Panc1 (cell line): ENCODE data around the gene EIF5A. TPM values are rescaled to one million over a fixed set of nuclear protein-coding genes. Genes with fewer than 3 reads are reported as not detected.

ENCODE experiments used
- ATAC-seq: fragments of 200-7000 bp; cut with Tn5 transposase; 2 replicates; pipeline ENCODE4 v1.9.1; 2020; ENCODE audit warnings: mild to moderate bottlenecking, moderate library complexity
- BruUV-seq: library from RNA; stranded (reverse); fragments of 400-500 nt; replicated peaks from 2 replicates; lab custom pipeline; 2021; lab: Mats Ljungman, UMichigan
- CTCF ChIA-PET: fragments of 300-600 bp; sonication (Branson Sonifier 250); formaldehyde crosslinking; loops from one replicate; lab custom pipeline; 2022; ENCODE audit warnings: antibody characterized with exemption; lab: Charles Lee
- POLR2A ChIA-PET: fragments of 300-600 bp; sonication (Branson Sonifier 250); formaldehyde crosslinking; loops from one replicate; lab custom pipeline; 2022; ENCODE audit warnings: antibody characterized with exemption; lab: Charles Lee
- DNase-seq: peaks from one replicate; pipeline ENCODE4 v3.0.0-alpha.2; 2010; ENCODE audit warnings: low read depth, low spot score
- H3K27ac ChIP-seq: 2 replicates; pipeline ENCODE4 v1.5.1; 2011; ENCODE audit warnings: mild to moderate bottlenecking, low read length, inconsistent platforms
- H3K27me3 ChIP-seq: fragments of 200-500 bp; sonication (Bioruptor generic); 2 replicates; pipeline ENCODE4 v1.6.0; 2014; ENCODE audit warnings: low read length, inconsistent platforms; ENCODE audit not compliant: control insufficient read depth, insufficient read depth
- H3K36me3 ChIP-seq: fragments of 200-500 bp; sonication (Bioruptor generic); 2 replicates; pipeline ENCODE4 v1.5.1; 2014; ENCODE audit warnings: inconsistent platforms, mild to moderate bottlenecking, low read length, moderate library complexity; ENCODE audit not compliant: control insufficient read depth, insufficient read depth
- H3K4me1 ChIP-seq: 2 replicates; pipeline ENCODE4 v1.5.1; 2011; ENCODE audit warnings: inconsistent platforms, mild to moderate bottlenecking, low read length, moderate library complexity; ENCODE audit not compliant: control insufficient read depth, insufficient read depth
- H3K4me3 ChIP-seq, 2 experiments: 2 replicates each; pipeline ENCODE4 v1.5.1; 2011 to 2012; ENCODE audit warnings: low read depth in 2 of 2, low read length in 2 of 2, mild to moderate bottlenecking in 2 of 2, inconsistent platforms in 1 of 2, moderate library complexity in 1 of 2
- H3K9me3 ChIP-seq: fragments of 200-500 bp; sonication (Bioruptor generic); 2 replicates; pipeline ENCODE4 v1.5.1; 2014; ENCODE audit warnings: low read depth, mild to moderate bottlenecking, inconsistent platforms, low read length, moderate library complexity; ENCODE audit not compliant: control insufficient read depth, insufficient read depth
- CTCF ChIP-seq: fragments of 450-650 bp; IDR thresholded peaks from 2 replicates; pipeline ENCODE4 v1.5.1; 2017; ENCODE audit warnings: mild to moderate bottlenecking
- POLR2AphosphoS5 ChIP-seq: IDR thresholded peaks from 2 replicates; pipeline ENCODE4 v1.6.1; 2012; ENCODE audit warnings: mild to moderate bottlenecking, low read depth, low read length, moderate library complexity
- REST ChIP-seq, 2 experiments: IDR thresholded peaks; 2 replicates each; pipeline ENCODE4 v1.6.1; 2011 to 2012; ENCODE audit warnings: low read depth in 2 of 2, control low read depth in 1 of 2, low read length in 1 of 2, mild to moderate bottlenecking in 1 of 2, moderate library complexity in 1 of 2; ENCODE audit not compliant: insufficient read depth in 1 of 2
- SIN3A ChIP-seq: IDR thresholded peaks from 2 replicates; pipeline ENCODE4 v1.6.1; 2012; ENCODE audit warnings: low read depth, mild to moderate bottlenecking, low read length, moderate library complexity, borderline replicate concordance; ENCODE audit not compliant: insufficient read depth
- TCF7L2 ChIP-seq: IDR thresholded peaks from 2 replicates; pipeline ENCODE4 v1.6.1; 2011; ENCODE audit warnings: mild to moderate bottlenecking, low read depth, low read length, inconsistent platforms
- in situ Hi-C: cut with HindIII; loops from 2 replicates; pipeline ENCODE4 v1.10.0; 2016; ENCODE audit warnings: low sequenced_read_pairs, low pct_unique_long_range_greater_than_20kb
- intact Hi-C: fragments of 100-400 bp; cut with micrococcal nuclease; formaldehyde crosslinking; loops from one replicate; pipeline ENCODE4 v1.10.0; 2022; ENCODE audit not compliant: unreplicated experiment
- total RNA-seq: library from RNA; stranded (reverse); gene quantifications from one replicate; pipeline ENCODE4 v1.2.1, GENCODE V29; 2021; ENCODE audit not compliant: unreplicated experiment

Gene EIF5A
- total RNA-seq, 1 experiment from 2014 or later, result 728 TPM

GRCh38 chr17:7355053-7355452 is 47.6 kb downstream of the EIF5A start, which contains the start of gene TMEM95:
TMEM95 (plus strand) TSS chr17:7355156; CDS start chr17:7355205, 49 bp downstream.
- no peaks in the 10 kb centered on the region for H3K27me3 ChIP-seq
- intact Hi-C loops, result loop anchor here (10.0 kb wide), 1 partner anchor 80 kb away; the partner anchor contains the start of genes FGF11 and TMEM102
- BruUV-seq, result no TSS peak
- no peak within 1 kb of the TSS for H3K27ac ChIP-seq
- no peak within 1 kb of the TSS for H3K4me3 ChIP-seq
- POLR2A ChIA-PET, result no interaction called here
- DNase-seq, result no peak
- H3K4me1 ChIP-seq, result peaks cover 6% of the 10 kb centered on the region
- no peaks in the 10 kb centered on the region for H3K9me3 ChIP-seq
- ATAC-seq, result no peak
- in situ Hi-C loops, result no loop called here
- TF ChIP-seq POLR2AphosphoS5 (no peak), SIN3A (no peak), CTCF (no peak), TCF7L2 (no peak), REST (IDR thresholded peaks at IDR 0.05; ENCODE audit: insufficient read depth in 1 of 2, low read depth in 2 of 2, low read length in 1 of 2) (no peak)
- H3K36me3 ChIP-seq, result no peaks in the 10 kb centered on the region; the same call in 1 of the 2 replicates
- CTCF ChIA-PET, result interaction anchor here (1.0 to 2.2 kb wide), 3 partner anchors 39 to 205 kb away, joined by 4 to 11 read pairs (median 4); partner anchors contain the start of gene PLSCR3

- H3K27ac ChIP-seq, result no peak overlapping the region
- no peaks in the 10 kb centered on the region for H3K9me3 ChIP-seq
- CTCF ChIA-PET, result interaction anchor here (0.6 to 2.2 kb wide), 6 partner anchors 39 to 1608 kb away, joined by 3 to 11 read pairs (median 4); partner anchors contain the start of gene PLSCR3
- intact Hi-C loops, result loop anchor here (10.0 kb wide), 1 partner anchor 79 kb away; the partner anchor contains the start of genes FGF11 and TMEM102
- H3K36me3 ChIP-seq, result no peaks in the 10 kb centered on the region; the same call in 1 of the 2 replicates
- POLR2A ChIA-PET, result no interaction called here
- no peak for DNase-seq
- TF ChIP-seq POLR2AphosphoS5 (no peak), REST (IDR thresholded peaks at IDR 0.05; ENCODE audit: insufficient read depth in 1 of 2, low read depth in 2 of 2, low read length in 1 of 2) (no peak), CTCF (no peak), SIN3A (no peak), TCF7L2 (no peak)
- peaks cover 6% of the 10 kb centered on the region for H3K4me1 ChIP-seq
- ATAC-seq, result no peak
- no peak overlapping the region for H3K4me3 ChIP-seq
- H3K27me3 ChIP-seq, result no peaks in the 10 kb centered on the region
- in situ Hi-C loops, result no loop called here
- BruUV-seq, result no TSS peak
These were observed 48.1 kb downstream of the EIF5A start for GRCh38 chr17:7355573-7355972.
